Activated naive CD8-positive, alpha-beta T cell treated with anti-CD3 and anti-CD28 coated beads, Interleukin-2, amount 10 ng/mL, durations not matched to agents 7 days and 5 days (primary cell): ENCODE measurements around the gene SEC24D. TPM values are rescaled to one million over a fixed set of nuclear protein-coding genes. Genes with fewer than 3 reads are reported as not detected.

Experiments
- ATAC-seq: fragments of 150-1000 bp; cut with Tn5 transposase; one replicate; pipeline ENCODE4 v1.10.0; 2021; ENCODE audit warnings: low read depth, moderate library complexity
- POLR2A ChIA-PET: fragments of 350-600 bp; sonication (Branson Sonifier 250); formaldehyde crosslinking; loops from one replicate; lab custom pipeline; 2021; ENCODE audit warnings: antibody characterized with exemption; lab: Charles Lee
- DNase-seq: peaks from one replicate; pipeline ENCODE4 v3.0.0; 2021
- H3K27ac Mint-ChIP-seq: one replicate; pipeline ENCODE4 v1.8.0; 2022; ENCODE audit warnings: mild to moderate bottlenecking, mixed read lengths
- H3K27me3 Mint-ChIP-seq: one replicate; pipeline ENCODE4 v1.8.0; 2022; ENCODE audit warnings: mild to moderate bottlenecking, moderate library complexity, mixed read lengths
- H3K36me3 Mint-ChIP-seq: one replicate; pipeline ENCODE4 v1.8.0; 2021; ENCODE audit warnings: mild to moderate bottlenecking, mixed read lengths
- H3K4me1 Mint-ChIP-seq: one replicate; pipeline ENCODE4 v1.8.0; 2021; ENCODE audit warnings: mixed read lengths
- H3K4me3 Mint-ChIP-seq: one replicate; pipeline ENCODE4 v1.8.0; 2022; ENCODE audit warnings: mild to moderate bottlenecking, moderate library complexity, mixed read lengths
- H3K9me3 Mint-ChIP-seq: one replicate; pipeline ENCODE4 v1.8.0; 2021; ENCODE audit warnings: mixed read lengths
- total RNA-seq, 2 experiments: library from RNA; stranded (reverse); gene quantifications; one replicate each; pipeline ENCODE4 v1.2.3, GENCODE V29; 2021

The SEC24D gene
- total RNA-seq, 2 experiments from 2014 or later: 26.2 to 28.4 TPM

DNA sequence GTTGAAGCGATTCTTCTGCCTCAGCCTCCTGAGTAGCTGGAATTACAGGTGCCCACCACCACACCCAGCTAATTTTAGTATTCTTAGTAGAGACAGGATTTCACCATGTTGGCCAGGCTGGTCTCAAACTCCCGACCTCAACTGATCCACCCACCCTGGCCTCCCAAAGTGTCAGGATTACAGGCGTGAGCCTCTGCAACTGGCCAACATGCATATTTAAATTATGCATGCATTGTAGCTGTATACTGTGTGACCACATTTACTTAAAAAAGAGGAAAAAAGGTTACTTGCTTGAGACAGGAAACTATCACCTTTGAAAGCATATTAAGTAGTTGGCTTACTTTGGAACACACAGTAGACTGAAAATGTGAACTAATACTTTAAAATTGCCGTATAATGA is 121.2 kb downstream of the SEC24D start:
- DNase-seq: no peak
- POLR2A ChIA-PET: no interaction called here
- H3K9me3 Mint-ChIP-seq: no peaks in the 10 kb centered on the region
- no peak overlapping the region for H3K4me3 Mint-ChIP-seq
- no peak for ATAC-seq
- no peak overlapping the region for H3K27ac Mint-ChIP-seq
- H3K27me3 Mint-ChIP-seq: no peaks in the 10 kb centered on the region
- H3K36me3 Mint-ChIP-seq: peaks cover 16% of the 10 kb centered on the region
- peaks cover 4% of the 10 kb centered on the region for H3K4me1 Mint-ChIP-seq

GRCh38 chr4:118712872-118713271 is 123.1 kb downstream of the SEC24D start:
- DNase-seq (no peak), ATAC-seq (no peak)
- H3K4me3 Mint-ChIP-seq: no peak overlapping the region
- no peak overlapping the region for H3K27ac Mint-ChIP-seq
- POLR2A ChIA-PET: no interaction called here
- H3K27me3 Mint-ChIP-seq: no peaks in the 10 kb centered on the region
- peaks cover 4% of the 10 kb centered on the region for H3K4me1 Mint-ChIP-seq
- H3K36me3 Mint-ChIP-seq: peaks cover 14% of the 10 kb centered on the region
- H3K9me3 Mint-ChIP-seq: no peaks in the 10 kb centered on the region

DNA sequence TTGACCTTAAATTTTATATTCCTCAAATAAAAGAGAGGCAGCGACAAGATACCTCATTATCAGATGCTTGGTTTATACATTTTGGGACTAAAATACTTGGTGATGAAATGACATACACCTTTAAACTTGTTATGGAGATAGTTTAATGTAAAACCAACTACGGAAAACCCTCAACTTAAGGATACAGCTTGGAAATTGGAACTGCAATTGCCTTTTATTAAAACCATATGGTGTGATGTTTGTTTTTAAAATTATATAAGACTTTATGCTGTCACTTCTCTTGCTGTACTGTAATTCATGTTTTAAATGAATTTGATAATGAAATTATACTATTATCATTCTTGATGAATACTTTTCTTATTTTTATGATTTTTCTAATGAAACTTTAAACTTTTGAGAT is 124.9 kb downstream of the SEC24D start:
- no peaks in the 10 kb centered on the region for H3K9me3 Mint-ChIP-seq
- ATAC-seq (no peak), DNase-seq (no peak)
- H3K27me3 Mint-ChIP-seq: no peaks in the 10 kb centered on the region
- H3K4me3 Mint-ChIP-seq: no peak overlapping the region
- H3K27ac Mint-ChIP-seq: no peak overlapping the region
- POLR2A ChIA-PET: no interaction called here
- H3K4me1 Mint-ChIP-seq: peaks cover 4% of the 10 kb centered on the region
- peaks cover 22% of the 10 kb centered on the region for H3K36me3 Mint-ChIP-seq

DNA sequence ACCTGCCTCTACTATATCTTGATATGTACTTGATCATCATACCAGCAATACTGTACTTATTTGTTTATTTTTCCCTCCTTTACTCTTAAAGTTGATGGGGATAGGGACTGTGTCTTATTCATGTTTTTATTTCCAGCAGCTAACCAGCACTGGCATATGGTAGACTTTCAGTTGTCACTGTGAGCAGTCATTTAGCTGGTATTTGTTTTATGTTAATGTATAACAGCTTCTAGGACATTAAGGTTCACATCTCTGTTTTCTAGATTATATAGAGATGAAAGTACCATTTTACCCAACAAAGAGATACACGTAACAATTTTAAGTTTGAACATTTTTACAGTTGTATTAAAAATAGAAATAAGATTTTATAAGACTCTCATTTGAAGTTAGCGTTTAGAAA is 132.8 kb downstream of the SEC24D start:
- no peak for DNase-seq
- POLR2A ChIA-PET: no interaction called here
- H3K9me3 Mint-ChIP-seq: no peaks in the 10 kb centered on the region

GRCh38 chr4:118684873-118685811 is 150.8 kb downstream of the SEC24D start, which contains the start of gene METTL14:
TSS of gene METTL14 (plus strand) at chr4:118685392. CDS start at chr4:118685535, 143 bp downstream.
- H3K9me3 Mint-ChIP-seq: no peaks in the 10 kb centered on the region
- DNase-seq (peak; percentile 87), ATAC-seq (peak; percentile 97)
- H3K4me3 Mint-ChIP-seq: peak within 1 kb of the TSS; percentile 91
- H3K27ac Mint-ChIP-seq: peak within 1 kb of the TSS; percentile 93
- no peaks in the 10 kb centered on the region for H3K36me3 Mint-ChIP-seq
- H3K27me3 Mint-ChIP-seq: no peaks in the 10 kb centered on the region
- POLR2A ChIA-PET: interaction anchor here (0.7 to 1.2 kb wide), 6 partner anchors 9 to 150 kb away, joined by 3 to 8 read pairs (median 6); no protein-coding TSS in a partner anchor
- H3K4me1 Mint-ChIP-seq: peaks cover 24% of the 10 kb centered on the region

More for the DNA sequence above, 132.8 kb downstream of the SEC24D start:
- Mint-ChIP-seq H3K4me1 (no peaks in the 10 kb centered on the region), H3K27ac (no peak overlapping the region), H3K27me3 (no peaks in the 10 kb centered on the region), H3K36me3 (peaks cover 32% of the 10 kb centered on the region), H3K4me3 (no peak overlapping the region)
- no peak for ATAC-seq

DNA sequence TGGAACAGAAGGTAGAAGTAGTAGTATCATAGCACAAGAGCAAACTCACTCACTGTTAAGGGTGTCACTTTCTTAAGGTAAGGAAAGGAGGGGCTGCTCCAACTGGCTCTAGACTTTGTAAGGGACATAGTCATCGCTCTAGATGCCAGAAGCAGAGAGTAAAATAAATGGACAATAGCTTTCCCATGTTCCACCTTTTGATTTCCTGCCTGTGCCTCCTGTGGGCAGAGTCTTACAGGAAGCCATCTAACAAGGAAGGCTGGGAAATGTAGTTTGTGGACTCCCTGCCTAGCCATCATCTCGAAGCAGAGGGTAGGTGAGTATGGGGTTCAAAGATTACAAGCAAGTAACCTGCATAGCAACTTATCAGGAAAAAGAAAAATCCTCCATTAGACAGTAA is 152.4 kb downstream of the SEC24D start:
- Mint-ChIP-seq H3K36me3 (no peaks in the 10 kb centered on the region), H3K9me3 (no peaks in the 10 kb centered on the region), H3K27ac (no peak overlapping the region), H3K27me3 (no peaks in the 10 kb centered on the region), H3K4me3 (no peak overlapping the region), H3K4me1 (peaks cover 24% of the 10 kb centered on the region)
- DNase-seq (no peak), ATAC-seq (no peak)
- POLR2A ChIA-PET: no interaction called here

GRCh38 chr4:118682928-118683327 is 153.0 kb downstream of the SEC24D start:
- POLR2A ChIA-PET: no interaction called here
- no peaks in the 10 kb centered on the region for H3K27me3 Mint-ChIP-seq
- ATAC-seq: no peak
- DNase-seq: no peak
- H3K4me3 Mint-ChIP-seq: no peak overlapping the region
- peaks cover 24% of the 10 kb centered on the region for H3K4me1 Mint-ChIP-seq
- H3K27ac Mint-ChIP-seq: no peak overlapping the region
- no peaks in the 10 kb centered on the region for H3K36me3 Mint-ChIP-seq
- no peaks in the 10 kb centered on the region for H3K9me3 Mint-ChIP-seq

DNA sequence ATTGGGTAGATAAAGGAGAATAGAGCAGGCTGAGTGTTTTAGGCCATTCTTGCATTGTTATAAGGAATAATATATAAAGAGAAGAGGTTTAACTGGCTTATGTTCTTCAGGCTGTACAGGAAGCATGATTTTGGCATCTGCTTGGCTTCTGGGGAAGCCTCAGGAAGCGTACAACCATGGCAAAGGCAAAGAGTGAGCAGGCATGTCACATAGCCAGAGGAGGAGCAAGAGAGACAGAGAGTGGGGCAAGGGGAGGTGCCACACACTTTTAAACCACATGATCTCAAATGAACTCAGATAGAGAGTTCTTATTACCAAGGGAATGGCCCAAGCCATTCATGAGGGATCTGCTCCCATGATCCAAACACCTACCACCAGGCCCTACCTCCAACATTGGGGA is 155.1 kb downstream of the SEC24D start:
- Mint-ChIP-seq H3K27ac (no peak overlapping the region), H3K36me3 (no peaks in the 10 kb centered on the region), H3K4me1 (peaks cover 12% of the 10 kb centered on the region), H3K4me3 (no peak overlapping the region), H3K27me3 (no peaks in the 10 kb centered on the region), H3K9me3 (no peaks in the 10 kb centered on the region)
- ATAC-seq (no peak), DNase-seq (no peak)
- POLR2A ChIA-PET: no interaction called here

GRCh38 chr4:118676128-118676527 is 159.8 kb downstream of the SEC24D start:
- no peak overlapping the region for H3K27ac Mint-ChIP-seq
- H3K27me3 Mint-ChIP-seq: no peaks in the 10 kb centered on the region
- no peak for ATAC-seq
- no peak overlapping the region for H3K4me3 Mint-ChIP-seq
- POLR2A ChIA-PET: no interaction called here
- no peaks in the 10 kb centered on the region for H3K9me3 Mint-ChIP-seq
- no peak for DNase-seq
- H3K36me3 Mint-ChIP-seq: no peaks in the 10 kb centered on the region
- H3K4me1 Mint-ChIP-seq: no peaks in the 10 kb centered on the region

Other genes with a start within 250 kb of the SEC24D start
- 10 to 100 TPM; 53.1 to 55.4 TPM for gene METTL14, start 150.7 kb downstream of the SEC24D start, total RNA-seq
- gene SYNPO2, start 52.7 kb upstream of the SEC24D start, total RNA-seq: 1 to 10 TPM in 1 of 2 experiments, under 1 TPM in 1; 0.96 to 1.2 TPM